Retinal pigment epithelial cell (primary cell): ENCODE results near the gene LGR6.
"Not testable (repeated sequence)": the region's sequence is repeated elsewhere in the genome, so short reads cannot be mapped to it uniquely, and the experiment has no call there.

Source experiments
- DNase-seq: peaks from one replicate; pipeline ENCODE4 v3.0.0-alpha.2; 2010; ENCODE audit warnings: low read depth
- H3K4me3 ChIP-seq: 2 replicates; pipeline ENCODE4 v1.5.1; 2011; ENCODE audit warnings: mild to moderate bottlenecking, low read length, control low read depth, moderate library complexity
- TF ChIP-seq, protein P1 (sequence below): conservative IDR thresholded peaks from 2 replicates; pipeline ENCODE4 v1.5.1; 2011; ENCODE audit warnings: low read depth, low read length, control low read depth, inconsistent platforms

The LGR6 gene

GRCh38 chr1:202193614-202194327, at the start of gene LGR6:
TSS of gene LGR6 (plus strand) at chr1:202193799. CDS start at chr1:202193990, 191 bp downstream.
- TF ChIP-seq, protein P1, sequence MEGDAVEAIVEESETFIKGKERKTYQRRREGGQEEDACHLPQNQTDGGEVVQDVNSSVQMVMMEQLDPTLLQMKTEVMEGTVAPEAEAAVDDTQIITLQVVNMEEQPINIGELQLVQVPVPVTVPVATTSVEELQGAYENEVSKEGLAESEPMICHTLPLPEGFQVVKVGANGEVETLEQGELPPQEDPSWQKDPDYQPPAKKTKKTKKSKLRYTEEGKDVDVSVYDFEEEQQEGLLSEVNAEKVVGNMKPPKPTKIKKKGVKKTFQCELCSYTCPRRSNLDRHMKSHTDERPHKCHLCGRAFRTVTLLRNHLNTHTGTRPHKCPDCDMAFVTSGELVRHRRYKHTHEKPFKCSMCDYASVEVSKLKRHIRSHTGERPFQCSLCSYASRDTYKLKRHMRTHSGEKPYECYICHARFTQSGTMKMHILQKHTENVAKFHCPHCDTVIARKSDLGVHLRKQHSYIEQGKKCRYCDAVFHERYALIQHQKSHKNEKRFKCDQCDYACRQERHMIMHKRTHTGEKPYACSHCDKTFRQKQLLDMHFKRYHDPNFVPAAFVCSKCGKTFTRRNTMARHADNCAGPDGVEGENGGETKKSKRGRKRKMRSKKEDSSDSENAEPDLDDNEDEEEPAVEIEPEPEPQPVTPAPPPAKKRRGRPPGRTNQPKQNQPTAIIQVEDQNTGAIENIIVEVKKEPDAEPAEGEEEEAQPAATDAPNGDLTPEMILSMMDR, result no peak
- no peak for DNase-seq
- no peak within 1 kb of the TSS for H3K4me3 ChIP-seq

- TF ChIP-seq, protein P1, result no peak
- H3K4me3 ChIP-seq, result peak within 1 kb of the TSS; percentile 90
- no peak for DNase-seq
Observed at GRCh38 chr1:202144402-202145067, 49.1 kb upstream of the LGR6 start, which contains the start of gene ARL8A. TSS of gene ARL8A (minus strand) at chr1:202144737. CDS start at chr1:202144572, 165 bp downstream.

- peak overlapping the region; percentile 72 for H3K4me3 ChIP-seq
- no peak for DNase-seq
- TF ChIP-seq, protein P1, result no peak
Observed at GRCh38 chr1:202145068-202145743, 48.4 kb upstream of the LGR6 start.

- not testable (repeated sequence) for H3K4me3 ChIP-seq, DNase-seq
Observed at GRCh38 chr1:202145744-202146140, 47.9 kb upstream of the LGR6 start.

GRCh38 chr1:202146279-202146678, 47.3 kb upstream of the LGR6 start:
- TF ChIP-seq, protein P1, result no peak
- H3K4me3 ChIP-seq, result no peak overlapping the region

GRCh38 chr1:202146993-202147392, 46.6 kb upstream of the LGR6 start:
- no peak overlapping the region for H3K4me3 ChIP-seq
- DNase-seq, result no peak
- TF ChIP-seq, protein P1, result no peak

More at GRCh38 chr1:202146279-202146678, 47.3 kb upstream of the LGR6 start:
- no peak for DNase-seq

GRCh38 chr1:202148391-202148790, 45.2 kb upstream of the LGR6 start:
- no peak overlapping the region for H3K4me3 ChIP-seq
- DNase-seq, result no peak
- TF ChIP-seq, protein P1, result no peak
